Measurements from ENCODE around the gene ZFP1.

The ZFP1 gene

DNA sequence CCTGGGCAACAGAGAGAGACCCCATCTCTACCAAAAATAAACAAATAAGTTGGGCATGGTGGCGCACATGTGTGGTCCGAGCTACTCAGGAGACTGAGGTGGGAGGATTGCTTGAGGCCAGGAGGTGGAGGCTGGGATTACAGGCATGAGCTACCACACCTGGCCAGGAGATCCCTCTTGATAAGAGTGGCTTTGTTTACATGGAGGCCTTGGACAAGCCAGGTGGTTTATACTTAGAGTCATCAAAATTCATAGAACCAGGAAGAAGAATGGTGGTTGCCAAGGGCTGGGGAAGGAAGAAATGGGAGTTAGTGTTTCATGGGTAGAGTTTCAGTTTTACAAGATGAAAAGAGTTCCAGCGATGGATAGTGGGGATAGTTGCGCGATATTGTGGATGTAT lies 8.8 kb upstream of the ZFP1 start:
- Mint-ChIP-seq H3K9me3 (no peaks in the 10 kb centered on the region), H3K27me3 (peaks cover 10% of the 10 kb centered on the region), H3K27ac (ENCODE audit: low read depth) (no peak overlapping the region), H3K4me1 (peaks cover 8% of the 10 kb centered on the region), H3K4me3 (no peak overlapping the region), H3K36me3 (ENCODE audit: insufficient read depth) (peaks cover 3% of the 10 kb centered on the region)
- no peak for ATAC-seq (replicated peaks; ENCODE audit: extremely low read depth, poor library complexity, severe bottlenecking)
- no peak for DNase-seq (ENCODE audit: low spot score in 2 of 2)

DNA sequence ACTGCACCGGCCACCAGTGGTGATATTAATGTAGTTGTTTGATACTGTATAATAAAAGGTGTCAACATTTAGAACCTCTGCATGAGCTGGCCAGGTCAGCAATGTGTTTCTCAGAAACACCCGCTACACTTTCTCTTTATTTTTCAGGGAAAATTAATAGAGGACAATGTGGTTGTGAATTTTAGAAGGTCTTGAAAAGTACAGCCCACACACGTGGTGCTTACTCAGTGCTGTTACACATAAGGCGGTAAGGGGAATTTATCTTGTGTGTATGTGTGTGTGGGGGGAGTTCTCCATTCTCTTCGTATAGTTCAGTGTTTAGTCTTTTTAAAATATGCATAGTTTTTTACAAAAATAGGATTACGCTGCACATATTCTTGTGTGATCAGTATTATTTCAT lies 4.4 kb upstream of the ZFP1 start:
- peaks cover under 1% of the 10 kb centered on the region for H3K27me3 Mint-ChIP-seq
- ATAC-seq (replicated peaks; ENCODE audit: extremely low read depth, poor library complexity, severe bottlenecking) (no peak), DNase-seq (ENCODE audit: low spot score in 2 of 2) (no peak)
- H3K9me3 Mint-ChIP-seq: no peaks in the 10 kb centered on the region
- peaks cover 1% of the 10 kb centered on the region for H3K4me1 Mint-ChIP-seq
- H3K4me3 Mint-ChIP-seq: no peak overlapping the region
- H3K36me3 Mint-ChIP-seq (ENCODE audit: insufficient read depth): peaks cover 4% of the 10 kb centered on the region
- no peak overlapping the region for H3K27ac Mint-ChIP-seq (ENCODE audit: low read depth)

DNA sequence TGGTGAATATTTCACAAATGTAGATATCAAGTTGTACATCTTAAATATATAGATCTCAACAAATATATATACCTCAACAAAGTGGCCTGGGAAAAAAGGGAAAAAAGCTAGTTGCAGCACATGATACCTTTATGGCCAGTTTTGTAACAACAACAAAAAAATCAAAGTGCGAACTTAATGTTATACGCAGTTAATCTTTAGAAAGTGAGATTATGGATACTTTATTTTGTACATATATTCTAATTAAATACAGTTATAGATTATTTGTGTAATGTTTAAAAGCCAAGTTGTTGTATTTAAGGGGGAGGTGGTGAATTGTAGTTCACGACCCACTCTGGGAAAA lies 385 bp upstream of the ZFP1 start:
- no peak for DNase-seq (ENCODE audit: low spot score in 2 of 2)
- Mint-ChIP-seq H3K36me3 (ENCODE audit: insufficient read depth) (peaks cover 11% of the 10 kb centered on the region), H3K4me3 (peak overlapping the region; percentile 82), H3K27ac (ENCODE audit: low read depth) (no peak overlapping the region), H3K27me3 (no peaks in the 10 kb centered on the region), H3K4me1 (peaks cover 17% of the 10 kb centered on the region), H3K9me3 (peaks cover 19% of the 10 kb centered on the region)
- ATAC-seq (replicated peaks; ENCODE audit: extremely low read depth, poor library complexity, severe bottlenecking): no peak

DNA sequence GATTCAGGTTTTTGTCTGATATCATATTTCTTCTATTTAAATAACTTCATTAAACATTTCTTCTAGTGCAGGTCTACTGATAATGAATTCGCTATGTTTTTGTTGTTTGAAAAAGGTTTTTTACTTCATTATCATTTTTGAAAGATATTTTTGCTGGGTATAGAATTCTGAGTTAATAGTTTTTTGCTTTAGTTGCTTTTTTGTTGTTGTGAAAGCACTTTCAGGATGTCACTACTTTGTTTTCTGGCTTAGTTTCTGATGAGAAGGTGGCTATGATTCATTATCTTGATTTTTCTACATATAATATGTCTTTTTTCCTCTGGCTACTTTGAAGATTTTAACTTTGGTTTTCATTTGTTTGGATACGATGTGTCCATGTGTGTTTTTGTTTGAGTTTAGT lies 3.5 kb downstream of the ZFP1 start:
- ATAC-seq (replicated peaks; ENCODE audit: extremely low read depth, poor library complexity, severe bottlenecking): no peak
- H3K36me3 Mint-ChIP-seq (ENCODE audit: insufficient read depth): peaks cover 16% of the 10 kb centered on the region

DNA sequence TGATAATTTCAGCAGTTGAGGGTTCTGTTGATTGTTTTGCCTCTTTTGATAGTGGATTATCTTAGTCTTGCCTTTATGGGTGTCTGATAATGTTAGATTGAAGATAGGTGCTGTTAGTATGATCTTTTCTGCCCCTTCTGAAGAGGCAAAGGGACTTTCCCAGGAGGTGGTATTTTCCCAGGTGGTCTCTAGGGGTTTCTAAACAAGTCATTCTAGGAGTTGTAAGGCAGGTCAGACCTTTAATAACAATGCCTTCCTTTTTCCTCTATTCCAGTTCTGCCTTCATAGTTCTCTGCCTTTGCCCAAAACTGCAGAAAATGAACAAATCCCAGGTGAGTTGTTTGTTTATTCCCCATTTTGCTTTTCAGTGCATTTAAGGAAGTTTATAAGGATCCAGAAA lies 4.3 kb downstream of the ZFP1 start:
- no peak overlapping the region for H3K4me3 Mint-ChIP-seq
- no peak overlapping the region for H3K27ac Mint-ChIP-seq (ENCODE audit: low read depth)
- H3K27me3 Mint-ChIP-seq: no peaks in the 10 kb centered on the region
- peaks cover 19% of the 10 kb centered on the region for H3K9me3 Mint-ChIP-seq
- no peak for DNase-seq (ENCODE audit: low spot score in 2 of 2)
- peaks cover 17% of the 10 kb centered on the region for H3K4me1 Mint-ChIP-seq
- peaks cover 15% of the 10 kb centered on the region for H3K36me3 Mint-ChIP-seq (ENCODE audit: insufficient read depth)
- no peak for ATAC-seq (replicated peaks; ENCODE audit: extremely low read depth, poor library complexity, severe bottlenecking)

More for the DNA sequence above, 3.5 kb downstream of the ZFP1 start:
- H3K9me3 Mint-ChIP-seq: peaks cover 19% of the 10 kb centered on the region
- no peak for DNase-seq (ENCODE audit: low spot score in 2 of 2)
- H3K27ac Mint-ChIP-seq (ENCODE audit: low read depth): no peak overlapping the region
- H3K27me3 Mint-ChIP-seq: no peaks in the 10 kb centered on the region
- no peak overlapping the region for H3K4me3 Mint-ChIP-seq
- H3K4me1 Mint-ChIP-seq: peaks cover 17% of the 10 kb centered on the region

DNA sequence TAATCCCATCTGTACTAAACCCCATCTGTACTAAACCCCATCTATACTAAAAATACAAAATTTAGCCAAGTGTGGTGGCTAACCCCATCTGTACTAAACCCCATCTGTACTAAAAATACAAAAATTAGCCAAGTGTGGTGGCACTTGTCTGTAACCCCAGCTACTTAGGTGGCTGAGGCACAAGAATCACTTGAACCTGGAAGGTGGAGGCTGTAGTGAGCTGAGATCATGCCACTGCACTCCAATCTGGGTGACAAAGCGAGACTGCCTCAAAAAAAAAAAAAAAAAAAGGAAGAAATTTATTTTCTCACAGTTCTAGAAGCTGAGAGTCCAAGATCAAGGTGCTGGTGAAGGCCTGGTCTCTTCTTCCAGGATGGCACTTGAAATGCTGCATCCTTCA lies 12.1 kb downstream of the ZFP1 start:
- DNase-seq (ENCODE audit: low spot score in 2 of 2) (no peak), ATAC-seq (replicated peaks; ENCODE audit: extremely low read depth, poor library complexity, severe bottlenecking) (no peak)
- H3K9me3 Mint-ChIP-seq: no peaks in the 10 kb centered on the region
- H3K27me3 Mint-ChIP-seq: no peaks in the 10 kb centered on the region
- no peak overlapping the region for H3K4me3 Mint-ChIP-seq
- H3K27ac Mint-ChIP-seq (ENCODE audit: low read depth): no peak overlapping the region
- peaks cover 10% of the 10 kb centered on the region for H3K36me3 Mint-ChIP-seq (ENCODE audit: insufficient read depth)
- peaks cover 8% of the 10 kb centered on the region for H3K4me1 Mint-ChIP-seq

DNA sequence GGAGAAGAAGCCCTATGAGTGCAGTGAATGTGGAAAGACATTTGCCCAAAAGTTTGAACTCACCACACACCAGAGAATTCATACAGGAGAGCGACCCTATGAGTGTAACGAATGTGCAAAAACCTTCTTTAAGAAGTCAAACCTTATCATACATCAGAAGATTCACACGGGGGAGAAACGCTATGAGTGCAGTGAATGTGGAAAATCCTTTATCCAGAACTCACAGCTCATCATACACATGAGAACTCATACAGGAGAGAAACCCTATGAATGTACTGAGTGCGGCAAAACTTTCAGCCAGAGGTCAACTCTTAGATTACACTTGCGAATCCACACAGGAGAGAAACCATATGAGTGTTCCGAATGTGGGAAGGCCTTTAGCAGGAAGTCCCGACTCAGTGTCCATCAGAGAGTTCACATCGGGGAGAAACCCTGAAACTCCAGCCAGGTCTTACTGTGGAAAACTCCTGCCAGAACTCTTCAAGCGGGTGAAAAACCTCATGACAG lies 21.6 kb downstream of the ZFP1 start:
- no peak for ATAC-seq (replicated peaks; ENCODE audit: extremely low read depth, poor library complexity, severe bottlenecking)
- Mint-ChIP-seq H3K4me3 (no peak overlapping the region), H3K36me3 (ENCODE audit: insufficient read depth) (peaks cover 23% of the 10 kb centered on the region), H3K27ac (ENCODE audit: low read depth) (no peak overlapping the region), H3K4me1 (no peaks in the 10 kb centered on the region), H3K27me3 (no peaks in the 10 kb centered on the region), H3K9me3 (peaks cover 43% of the 10 kb centered on the region)
- no peak for DNase-seq (ENCODE audit: low spot score in 2 of 2)

DNA sequence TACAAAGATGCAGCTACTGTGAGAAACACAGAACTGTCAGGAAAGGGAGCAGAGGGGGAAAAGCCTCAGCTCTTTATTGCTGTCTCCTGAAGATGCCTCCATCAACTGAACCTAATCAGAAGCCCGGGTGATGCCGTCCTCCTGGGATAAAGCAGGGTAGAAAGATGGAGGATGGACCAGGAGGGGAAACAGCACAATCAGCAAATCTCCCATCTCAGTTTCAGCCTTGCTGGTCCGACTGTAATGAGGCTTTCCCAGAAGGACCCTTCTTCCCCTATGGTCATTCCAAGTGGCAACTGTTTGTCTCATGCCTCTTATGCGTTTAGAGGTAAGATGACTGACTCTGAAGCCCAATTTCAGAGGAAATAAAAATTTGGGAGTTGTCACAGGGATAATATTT lies 24.3 kb downstream of the ZFP1 start:
- DNase-seq (ENCODE audit: low spot score in 2 of 2) (no peak), ATAC-seq (replicated peaks; ENCODE audit: extremely low read depth, poor library complexity, severe bottlenecking) (no peak)
- Mint-ChIP-seq H3K4me3 (no peak overlapping the region), H3K4me1 (no peaks in the 10 kb centered on the region), H3K27me3 (no peaks in the 10 kb centered on the region), H3K27ac (ENCODE audit: low read depth) (no peak overlapping the region), H3K36me3 (ENCODE audit: insufficient read depth) (peaks cover 15% of the 10 kb centered on the region), H3K9me3 (peaks cover 50% of the 10 kb centered on the region)

DNA sequence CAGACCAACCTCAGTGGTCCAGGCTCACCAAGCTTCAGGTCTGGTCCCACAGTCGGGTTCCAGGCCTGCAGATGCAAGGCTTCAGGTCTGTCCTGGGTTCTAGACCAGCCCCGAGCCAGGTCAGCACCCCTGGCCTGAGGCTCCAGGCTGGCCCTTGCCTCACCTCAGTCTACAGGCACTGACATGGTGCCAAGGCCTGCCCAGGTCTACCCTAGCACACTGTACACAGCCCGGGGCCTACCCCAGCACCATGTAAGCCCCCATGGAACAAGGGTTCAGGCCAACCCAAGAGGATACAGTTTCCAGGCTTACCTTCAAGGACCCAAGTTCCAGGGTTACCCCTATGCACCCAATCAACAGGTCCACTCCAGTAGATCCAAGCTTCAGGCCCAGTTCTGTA lies 26.8 kb downstream of the ZFP1 start:
- H3K36me3 Mint-ChIP-seq (ENCODE audit: insufficient read depth): peaks cover 2% of the 10 kb centered on the region

DNA sequence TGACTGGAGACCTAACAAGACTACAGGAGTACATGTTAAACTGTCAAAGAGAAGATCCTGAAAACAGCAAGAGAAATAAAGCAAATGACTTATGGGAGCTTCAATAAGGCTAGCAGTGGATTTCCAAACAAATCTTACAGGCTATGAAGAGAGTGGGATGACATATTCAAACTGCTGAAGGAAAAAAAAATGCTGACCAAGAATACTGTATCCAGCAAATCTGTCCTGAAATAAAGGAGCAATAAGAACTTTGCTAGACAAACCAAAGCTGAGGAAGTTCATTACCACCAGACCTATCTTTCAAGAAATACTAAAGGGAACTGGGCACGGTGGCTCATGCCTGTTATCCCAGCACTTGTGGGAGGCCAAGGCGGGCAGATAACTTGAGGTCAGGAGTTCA lies 28.6 kb downstream of the ZFP1 start:
- no peak overlapping the region for H3K27ac Mint-ChIP-seq (ENCODE audit: low read depth)
- no peaks in the 10 kb centered on the region for H3K36me3 Mint-ChIP-seq (ENCODE audit: insufficient read depth)
- H3K9me3 Mint-ChIP-seq: peaks cover 40% of the 10 kb centered on the region
- H3K27me3 Mint-ChIP-seq: no peaks in the 10 kb centered on the region
- no peak overlapping the region for H3K4me3 Mint-ChIP-seq
- no peaks in the 10 kb centered on the region for H3K4me1 Mint-ChIP-seq
- DNase-seq (ENCODE audit: low spot score in 2 of 2) (no peak), ATAC-seq (replicated peaks; ENCODE audit: extremely low read depth, poor library complexity, severe bottlenecking) (no peak)

More for the DNA sequence above, 26.8 kb downstream of the ZFP1 start:
- Mint-ChIP-seq H3K4me1 (no peaks in the 10 kb centered on the region), H3K27ac (ENCODE audit: low read depth) (no peak overlapping the region), H3K9me3 (peaks cover 43% of the 10 kb centered on the region), H3K4me3 (no peak overlapping the region), H3K27me3 (no peaks in the 10 kb centered on the region)
- DNase-seq (ENCODE audit: low spot score in 2 of 2) (no peak), ATAC-seq (replicated peaks; ENCODE audit: extremely low read depth, poor library complexity, severe bottlenecking) (no peak)

DNA sequence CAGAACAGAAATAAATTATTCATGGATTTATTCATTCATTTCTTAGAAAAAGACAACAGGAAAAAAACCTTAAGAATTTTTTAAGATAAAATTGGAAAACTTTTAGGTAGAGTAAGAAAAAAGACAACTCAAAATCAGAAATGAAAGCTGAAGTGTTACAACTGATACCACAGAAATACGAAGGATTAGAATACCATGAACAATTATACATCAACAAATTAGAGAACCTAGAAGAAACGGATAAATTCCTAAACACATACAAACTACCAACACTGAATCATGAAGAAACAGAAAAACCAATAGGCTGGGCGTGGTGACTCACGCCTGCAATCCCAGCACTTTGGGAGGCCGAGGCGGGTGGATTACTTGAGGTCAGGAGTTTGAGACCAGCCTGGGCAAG lies 30.9 kb downstream of the ZFP1 start:
- no peak for DNase-seq (ENCODE audit: low spot score in 2 of 2)
- Mint-ChIP-seq H3K27ac (ENCODE audit: low read depth) (no peak overlapping the region), H3K36me3 (ENCODE audit: insufficient read depth) (no peaks in the 10 kb centered on the region), H3K4me3 (no peak overlapping the region), H3K4me1 (no peaks in the 10 kb centered on the region), H3K9me3 (peaks cover 22% of the 10 kb centered on the region), H3K27me3 (no peaks in the 10 kb centered on the region)
- no peak for ATAC-seq (replicated peaks; ENCODE audit: extremely low read depth, poor library complexity, severe bottlenecking)

DNA sequence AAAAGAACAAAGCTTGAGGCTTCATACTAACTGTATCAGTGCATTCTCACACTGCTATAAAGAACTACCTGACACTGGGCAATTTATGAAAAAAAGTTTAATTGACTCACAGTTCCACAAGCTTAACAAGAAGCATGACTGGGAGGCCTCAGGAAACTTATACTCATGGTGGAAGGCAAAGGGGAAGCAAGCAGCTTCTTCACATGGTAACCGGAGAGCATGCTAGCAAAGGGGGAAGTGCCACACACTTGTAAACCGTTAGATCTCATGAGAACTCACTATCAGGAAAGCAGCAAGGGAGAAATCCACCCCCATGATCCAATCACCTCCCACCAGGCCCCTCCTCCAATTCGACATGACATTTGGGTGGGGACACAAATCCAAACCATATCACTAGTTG lies 33.3 kb downstream of the ZFP1 start:
- H3K27me3 Mint-ChIP-seq: peaks cover 16% of the 10 kb centered on the region
- peaks cover 15% of the 10 kb centered on the region for H3K9me3 Mint-ChIP-seq
- H3K4me1 Mint-ChIP-seq: no peaks in the 10 kb centered on the region
- DNase-seq (ENCODE audit: low spot score in 2 of 2) (no peak), ATAC-seq (replicated peaks; ENCODE audit: extremely low read depth, poor library complexity, severe bottlenecking) (no peak)
- no peak overlapping the region for H3K27ac Mint-ChIP-seq (ENCODE audit: low read depth)
- no peak overlapping the region for H3K4me3 Mint-ChIP-seq
- H3K36me3 Mint-ChIP-seq (ENCODE audit: insufficient read depth): no peaks in the 10 kb centered on the region

DNA sequence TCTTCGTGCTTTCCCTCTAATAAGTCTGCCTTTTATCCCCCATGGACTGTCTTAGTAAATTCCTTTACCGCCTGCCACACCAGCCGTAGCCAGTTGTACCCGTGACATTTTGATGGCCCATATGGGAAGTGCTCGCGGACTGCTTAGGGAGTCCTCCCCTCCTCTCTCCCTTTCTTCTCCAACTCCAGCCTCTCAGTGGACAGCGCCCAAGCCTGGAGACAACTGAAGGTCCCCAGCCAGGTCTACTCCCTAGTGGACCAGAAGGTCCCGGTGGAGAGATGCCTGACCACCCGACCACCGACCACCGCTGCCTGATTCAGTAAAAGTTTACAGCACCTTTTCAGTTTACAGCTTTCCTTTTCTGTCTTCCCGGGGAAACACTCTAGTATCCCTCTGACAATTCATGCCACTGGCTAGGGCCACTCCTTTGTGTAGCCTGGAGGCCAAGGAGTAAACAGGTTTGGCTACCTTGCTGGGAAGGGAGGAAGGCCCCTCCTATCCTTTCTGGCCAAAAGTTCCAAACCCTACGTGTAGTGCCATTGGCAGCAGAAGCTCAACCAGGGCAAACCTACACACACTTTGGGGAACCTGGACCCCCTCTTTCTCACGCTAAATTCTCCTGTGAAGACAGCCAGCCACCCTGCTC lies 40.6 kb downstream of the ZFP1 start:
- ATAC-seq (replicated peaks; ENCODE audit: extremely low read depth, poor library complexity, severe bottlenecking) (no peak), DNase-seq (ENCODE audit: low spot score in 2 of 2) (no peak)
- Mint-ChIP-seq H3K27me3 (peaks cover 50% of the 10 kb centered on the region), H3K27ac (ENCODE audit: low read depth) (no peak overlapping the region), H3K4me3 (no peak overlapping the region), H3K36me3 (ENCODE audit: insufficient read depth) (no peaks in the 10 kb centered on the region), H3K4me1 (no peaks in the 10 kb centered on the region), H3K9me3 (no peaks in the 10 kb centered on the region)

All from central memory CD8-positive, alpha-beta T cell (primary cell).